IMR-90 (cell line): Measurements from ENCODE around the gene TNIP1. TPM values are rescaled to one million over a fixed set of nuclear protein-coding genes. Genes with fewer than 3 reads are reported as not detected.

Source experiments
- ATAC-seq: fragments of 200-7000 bp; cut with Tn5 transposase; 2 replicates; pipeline ENCODE4 v1.9.1; 2020; ENCODE audit warnings: low read depth, mild to moderate bottlenecking, moderate library complexity
- BruUV-seq: library from RNA; stranded (reverse); fragments of 400-500 nt; replicated peaks from 2 replicates; lab custom pipeline; 2021; lab: Mats Ljungman, UMichigan
- CTCF ChIA-PET: fragments of 300-600 bp; formaldehyde crosslinking; extraction: SDS; loops from one replicate; lab custom pipeline; 2021; ENCODE audit warnings: antibody characterized with exemption; lab: Yijun Ruan, JAX
- POLR2A ChIA-PET: fragments of 300-600 bp; sonication (Branson Sonifier 250); formaldehyde crosslinking; loops from one replicate; lab custom pipeline; 2022; ENCODE audit warnings: antibody characterized with exemption; ENCODE audit not compliant: unreplicated experiment; lab: Charles Lee
- DNase-seq: peaks from one replicate; pipeline ENCODE4 v3.0.0; 2013
- H2AFZ ChIP-seq: replicated peaks from 2 replicates; pipeline ENCODE3; 2013; ENCODE audit warnings: low read length, mild to moderate bottlenecking; ENCODE audit not compliant: poor library complexity
- H2AK5ac ChIP-seq: 2 replicates; pipeline ENCODE4 v1.6.1; 2013; ENCODE audit warnings: low read depth, low read length, inconsistent platforms
- H2AK9ac ChIP-seq: replicated peaks from 2 replicates; pipeline ENCODE3; 2013; ENCODE audit warnings: mild to moderate bottlenecking, low read depth, low read length, moderate library complexity; ENCODE audit not compliant: poor library complexity
- H2BK120ac ChIP-seq: 2 replicates; pipeline ENCODE4 v1.6.1; 2013; ENCODE audit warnings: low read depth, low read length, inconsistent platforms
- H2BK15ac ChIP-seq: 3 replicates; pipeline ENCODE4 v1.6.1; 2013; ENCODE audit warnings: low read depth, low read length, inconsistent platforms
- H2BK20ac ChIP-seq: 2 replicates; pipeline ENCODE4 v1.6.1; 2013; ENCODE audit warnings: low read depth, mild to moderate bottlenecking, inconsistent platforms, low read length, moderate library complexity
- H2BK5ac ChIP-seq: 2 replicates; pipeline ENCODE4 v1.6.1; 2013; ENCODE audit warnings: mild to moderate bottlenecking, low read depth, low read length, inconsistent platforms; ENCODE audit not compliant: poor library complexity, severe bottlenecking
- H3K14ac ChIP-seq: replicated peaks from 2 replicates; pipeline ENCODE4 v1.6.1; 2013; ENCODE audit warnings: low read depth, low read length, inconsistent platforms
- H3K18ac ChIP-seq: 2 replicates; pipeline ENCODE4 v1.6.1; 2013; ENCODE audit warnings: low read depth, low read length, control low read depth
- H3K23ac ChIP-seq: 2 replicates; pipeline ENCODE4 v1.6.1; 2013; ENCODE audit warnings: low read depth, low read length, inconsistent platforms
- H3K27ac ChIP-seq: 2 replicates; pipeline ENCODE4 v1.5.1; 2013; ENCODE audit warnings: mild to moderate bottlenecking, control low read depth, low read length; ENCODE audit not compliant: insufficient read depth
- H3K27me3 ChIP-seq: 2 replicates; pipeline ENCODE4 v1.6.1; 2013; ENCODE audit warnings: low read length; ENCODE audit not compliant: control insufficient read depth, insufficient read depth
- H3K36me3 ChIP-seq: 2 replicates; pipeline ENCODE4 v1.6.1; 2013; ENCODE audit warnings: low read length, mixed read lengths; ENCODE audit not compliant: control insufficient read depth, insufficient read depth
- H3K4ac ChIP-seq: 2 replicates; pipeline ENCODE4 v1.6.1; 2013; ENCODE audit warnings: low read depth, low read length, inconsistent platforms
- H3K4me1 ChIP-seq: 2 replicates; pipeline ENCODE4 v1.6.1; 2013; ENCODE audit warnings: low read length, mixed read lengths; ENCODE audit not compliant: control insufficient read depth, insufficient read depth
- H3K4me2 ChIP-seq: 2 replicates; pipeline ENCODE4 v1.6.1; 2013; ENCODE audit warnings: low read depth, mild to moderate bottlenecking, control low read depth, low read length, moderate library complexity
- H3K4me3 ChIP-seq: 2 replicates; pipeline ENCODE4 v1.5.1; 2013; ENCODE audit warnings: low read depth, mild to moderate bottlenecking, control low read depth, low read length, moderate library complexity; ENCODE audit not compliant: insufficient read depth
- H3K56ac ChIP-seq: 2 replicates; pipeline ENCODE4 v1.6.1; 2013; ENCODE audit warnings: low read length, inconsistent platforms; ENCODE audit not compliant: insufficient read depth; ENCODE audit errors: extremely low read depth
- H3K79me1 ChIP-seq, 2 experiments: 2 replicates each; pipeline ENCODE4 v1.6.1; 2013; ENCODE audit warnings: low read length in 2 of 2, inconsistent platforms in 1 of 2, low read depth in 1 of 2
- H3K9ac ChIP-seq: 2 replicates; pipeline ENCODE4 v1.6.1; 2013; ENCODE audit warnings: low read depth, low read length, control low read depth
- H3K9me1 ChIP-seq: 2 replicates; pipeline ENCODE4 v1.6.1; 2013; ENCODE audit warnings: low read length, inconsistent platforms; ENCODE audit not compliant: insufficient read depth
- H3K9me3 ChIP-seq: 2 replicates; pipeline ENCODE4 v1.6.1; 2013; ENCODE audit warnings: low read length; ENCODE audit not compliant: control insufficient read depth, insufficient read depth
- H4K20me1 ChIP-seq: 2 replicates; pipeline ENCODE4 v1.6.1; 2013; ENCODE audit warnings: low read length, inconsistent platforms; ENCODE audit not compliant: insufficient read depth
- H4K5ac ChIP-seq: 2 replicates; pipeline ENCODE4 v1.6.1; 2013; ENCODE audit warnings: mild to moderate bottlenecking, low read depth, low read length, control low read depth
- H4K8ac ChIP-seq, 2 experiments: 2 replicates each; pipeline ENCODE4 v1.6.1; 2013; ENCODE audit warnings: low read depth in 2 of 2, low read length in 2 of 2, control low read depth in 1 of 2, inconsistent platforms in 1 of 2
- H4K91ac ChIP-seq: 2 replicates; pipeline ENCODE4 v1.6.1; 2013; ENCODE audit warnings: low read depth, low read length, inconsistent platforms; ENCODE audit not compliant: insufficient read depth
- BHLHE40 ChIP-seq: fragments of 150-350 bp; IDR thresholded peaks from 2 replicates; pipeline ENCODE4 v1.6.1; 2016; ENCODE audit warnings: mild to moderate bottlenecking, low read depth, low read length
- CEBPB ChIP-seq: IDR thresholded peaks from 2 replicates; pipeline ENCODE4 v1.6.1; 2012; ENCODE audit warnings: low read depth, low read length, improper control_type of control experiment
- CHD1 ChIP-seq: IDR thresholded peaks from 2 replicates; pipeline ENCODE4 v1.6.1; 2012; ENCODE audit warnings: low read depth, low read length, improper control_type of control experiment
- CTCF ChIP-seq: conservative IDR thresholded peaks from 2 replicates; pipeline ENCODE4 v1.5.1; 2012; ENCODE audit warnings: mild to moderate bottlenecking, low read depth, low read length, improper control_type of control experiment
- ELK1 ChIP-seq: fragments of 150-350 bp; IDR thresholded peaks from 2 replicates; pipeline ENCODE4 v1.6.1; 2016; ENCODE audit warnings: low read depth, mild to moderate bottlenecking, low read length, moderate library complexity, borderline replicate concordance
- FOS ChIP-seq: fragments of 150-350 bp; IDR thresholded peaks from 2 replicates; pipeline ENCODE4 v1.6.1; 2016; ENCODE audit warnings: low read depth, low read length
- MAFK ChIP-seq: IDR thresholded peaks from 2 replicates; pipeline ENCODE4 v1.6.1; 2012; ENCODE audit warnings: low read depth, low read length, improper control_type of control experiment
- MAZ ChIP-seq: IDR thresholded peaks from 2 replicates; pipeline ENCODE4 v1.6.1; 2012; ENCODE audit warnings: low read depth, mild to moderate bottlenecking, low read length, improper control_type of control experiment, moderate library complexity, borderline replicate concordance
- MXI1 ChIP-seq: IDR thresholded peaks from 2 replicates; pipeline ENCODE4 v1.6.1; 2012; ENCODE audit warnings: low read depth, mild to moderate bottlenecking, low read length, moderate library complexity, borderline replicate concordance
- NFE2L2 ChIP-seq: fragments of 150-350 bp; IDR thresholded peaks from 2 replicates; pipeline ENCODE4 v1.6.1; 2016; ENCODE audit warnings: low read depth, mild to moderate bottlenecking, low read length
- POLR2A ChIP-seq: IDR thresholded peaks from 2 replicates; pipeline ENCODE4 v1.6.1; 2012; ENCODE audit warnings: mild to moderate bottlenecking, low read depth, low read length
- RAD21 ChIP-seq: IDR thresholded peaks from 2 replicates; pipeline ENCODE4 v1.6.1; 2012; ENCODE audit warnings: low read length, improper control_type of control experiment
- RCOR1 ChIP-seq: IDR thresholded peaks from 2 replicates; pipeline ENCODE4 v1.6.1; 2012; ENCODE audit warnings: mild to moderate bottlenecking, low read length, improper control_type of control experiment; ENCODE audit not compliant: insufficient replicate concordance
- RFX5 ChIP-seq: IDR thresholded peaks from 2 replicates; pipeline ENCODE4 v1.8.0; 2012; ENCODE audit warnings: low read depth, mild to moderate bottlenecking, low read length, moderate library complexity
- SMC3 ChIP-seq: fragments of 150-350 bp; IDR thresholded peaks from 2 replicates; pipeline ENCODE4 v1.6.1; 2016; ENCODE audit warnings: low read depth, mild to moderate bottlenecking, antibody characterized with exemption, low read length, moderate library complexity
- USF2 ChIP-seq: fragments of 150-350 bp; IDR thresholded peaks from 2 replicates; pipeline ENCODE4 v1.6.1; 2017; ENCODE audit warnings: mild to moderate bottlenecking, antibody characterized with exemption, low read length, low read depth
- WGBS, 2 experiments: methylation state at CpG; one replicate each; pipeline versions ENCODE4 v1.1.5 to v1.1.7; 2013; ENCODE audit warnings: missing lambda C conversion rate in 2 of 2; ENCODE audit not compliant: insufficient read length in 1 of 2; ENCODE audit errors: extremely low coverage in 2 of 2; 5-methylcytosine and 5-hydroxymethylcytosine counted together
- dilution Hi-C: fragments of 300-500 bp; cut with HindIII; formaldehyde crosslinking; loops from one replicate; pipeline ENCODE4 v1.14.3; 2018; ENCODE audit warnings: low sequenced_read_pairs; ENCODE audit not compliant: unreplicated experiment
- in situ Hi-C: fragments of 300-500 bp; cut with MboI; formaldehyde crosslinking; loops from 3 replicates; pipeline ENCODE4 v1.14.3; 2019; ENCODE audit warnings: low sequenced_read_pairs, inconsistent platforms, mixed read lengths
- intact Hi-C: fragments of 100-400 bp; cut with micrococcal nuclease; formaldehyde crosslinking; loops from 2 replicates; pipeline ENCODE4 v1.10.0; 2022
- polyA plus RNA-seq, 3 experiments: library from polyadenylated mRNA; depleted of rRNA; stranded (reverse); fragments of >200 nt; gene quantifications; 2 replicates each; pipeline ENCODE4 v1.2.3, GENCODE V29; 2012; ENCODE audit warnings: low replicate concordance in 1 of 3
- total RNA-seq: library from RNA; depleted of rRNA; stranded (reverse); fragments of >200 nt; gene quantifications from 2 replicates; pipeline ENCODE4 v1.2.3, GENCODE V29; 2012

Gene TNIP1
- total and polyA plus RNA-seq, 2 of the 4 experiments (the other 2 are of a cell fraction): 63.8 to 92.8 TPM

GRCh38 chr5:151070449-151070848, 10.4 kb downstream of the TNIP1 start:
- peak; percentile 72 for DNase-seq
- POLR2A ChIA-PET: no interaction called here

More at GRCh38 chr5:151070449-151070848, 10.4 kb downstream of the TNIP1 start:
- peak overlapping the region; percentile 65 for H4K91ac ChIP-seq
- peak; percentile 44 for ATAC-seq
- peak overlapping the region; percentile 61 for H3K14ac ChIP-seq
- peak overlapping the region; percentile 70 for H3K4ac ChIP-seq
- peak overlapping the region; percentile 21 for H3K23ac ChIP-seq
- peak overlapping the region; percentile 55; the same call in 1 of the 2 replicates for H3K18ac ChIP-seq
- TF ChIP-seq BHLHE40 (no peak; the same call in 1 of the 2 replicates), NFE2L2 (no peak), CHD1 (no peak), SMC3 (no peak), RFX5 (no peak), CEBPB (peak; percentile 55), USF2 (no peak), POLR2A (0 out of 2 replicates have a peak, but pooled peaks have one; percentile 18), CTCF (no peak), MAZ (no peak), FOS (0 out of 2 replicates have a peak, but pooled peaks have one; percentile 18), RAD21 (no peak), ELK1 (no peak), MXI1 (no peak), RCOR1 (no peak), MAFK (peak; percentile 37; the same call in 1 of the 2 replicates)
- H3K4me2 ChIP-seq: peak overlapping the region; percentile 64
- peak overlapping the region; percentile 72 for H2BK120ac ChIP-seq
- H3K79me1 ChIP-seq: peaks cover 47 to 90% of the 10 kb centered on the region in 2 experiments
- H3K27me3 ChIP-seq: no peaks in the 10 kb centered on the region
- H2AFZ ChIP-seq: no peak overlapping the region
- H3K27ac ChIP-seq: no peak overlapping the region
- peak overlapping the region; percentile 74 for H2BK20ac ChIP-seq
- H2BK5ac ChIP-seq: peak overlapping the region; percentile 87
- peaks cover 8% of the 10 kb centered on the region for H3K36me3 ChIP-seq
- H4K8ac ChIP-seq: peak overlapping the region in 1 of 2 experiments; percentile 77; a peak in 1 of 4 replicates
- H2AK5ac ChIP-seq: peak overlapping the region; percentile 48; the same call in 1 of the 2 replicates
- in situ Hi-C loops (no loop called here), intact Hi-C loops (no loop called here), dilution Hi-C loops (no loop called here)
- CTCF ChIA-PET: interaction anchor here (0.9 to 1.4 kb wide), 2 partner anchors 11 to 19 kb away, joined by 3 to 5 read pairs; partner anchors contain the start of gene TNIP1
- no peak overlapping the region for H3K4me3 ChIP-seq
- peaks cover 37% of the 10 kb centered on the region for H3K4me1 ChIP-seq
- WGBS, 2 experiments: no CpG with 5 or more reads among the region's 2 CpGs
- peak overlapping the region; percentile 26; the same call in 1 of the 2 replicates for H4K5ac ChIP-seq
- peak overlapping the region; percentile 75; the same call in 2 of the 3 replicates for H2BK15ac ChIP-seq
- H3K9me3 ChIP-seq: no peaks in the 10 kb centered on the region
- no peak overlapping the region for H3K9ac ChIP-seq
- no TSS peak for BruUV-seq
- H3K9me1 ChIP-seq: peaks cover 51% of the 10 kb centered on the region
- H2AK9ac ChIP-seq: peak overlapping the region; percentile 26
- no peak overlapping the region for H3K56ac ChIP-seq
- peaks cover 51% of the 10 kb centered on the region for H4K20me1 ChIP-seq
